K562 (cell line): ENCODE results near the gene IMPA2. TPM values are rescaled to one million over a fixed set of nuclear protein-coding genes. Genes with fewer than 3 reads are reported as not detected.

Experiments
- ATAC-seq: fragments of 200-7000 bp; cut with Tn5 transposase; 3 replicates; pipeline ENCODE4 v1.9.1; 2020; ENCODE audit warnings: moderate library complexity
- BruUV-seq: library from RNA; stranded (reverse); fragments of 400-500 nt; replicated peaks from 2 replicates; lab custom pipeline; 2021; lab: Mats Ljungman, UMichigan
- CTCF ChIA-PET: fragments of 300-600 bp; formaldehyde crosslinking; extraction: SDS; loops from one replicate; lab custom pipeline; 2021; ENCODE audit warnings: low intra/inter-chr PET ratio; lab: Yijun Ruan, JAX
- POLR2A ChIA-PET: fragments of 300-600, 350-650 bp; sonication (Branson Sonifier 250); formaldehyde crosslinking; extraction: SDS; loops from one replicate; lab custom pipeline; 2021; ENCODE audit warnings: antibody characterized with exemption, inconsistent platforms; lab: Yijun Ruan, JAX
- DNase-seq, 4 experiments: peaks; one replicate each; pipeline versions ENCODE4 v3.0.0 to v3.0.0-alpha.2; 2011 to 2018; ENCODE audit warnings: low spot score in 3 of 4, mixed read lengths in 3 of 4; ENCODE audit errors: extremely low read depth in 1 of 4
- FAIRE-seq: peaks from 2 replicates; lab custom pipeline; 2011; peaks lifted over from hg19 to GRCh38; lab: Jason Lieb, UNC
- H2AFZ ChIP-seq: 2 replicates; pipeline ENCODE4 v1.6.0; 2011; ENCODE audit warnings: low read depth, low read length, control low read depth, inconsistent platforms
- H3K27ac ChIP-seq: fragments of 200-600 bp; 3 replicates; pipeline ENCODE4 v1.8.0; 2011; ENCODE audit warnings: low read depth, mild to moderate bottlenecking, control low read depth, inconsistent platforms, low read length, moderate library complexity, mixed read lengths; ENCODE audit errors: extremely low read depth
- H3K27me3 ChIP-seq, 2 experiments: fragments of 300-600 bp in 1 of 2; 2 replicates in 1 of 2; 3 replicates in 1 of 2; pipeline versions ENCODE4 v1.6.0 to v1.8.0; 2011; ENCODE audit warnings: inconsistent platforms in 2 of 2, low read length in 2 of 2, mild to moderate bottlenecking in 1 of 2, mixed read lengths in 1 of 2, moderate library complexity in 1 of 2; ENCODE audit not compliant: control insufficient read depth in 2 of 2, insufficient read depth in 2 of 2
- H3K36me3 ChIP-seq: fragments of 300-600 bp; 3 replicates; pipeline ENCODE4 v1.8.0; 2011; ENCODE audit warnings: mild to moderate bottlenecking, low read length, inconsistent platforms; ENCODE audit not compliant: control insufficient read depth, insufficient read depth
- H3K4me1 ChIP-seq, 2 experiments: fragments of 200-600 bp in 1 of 2; replicated peaks in 1 of 2; 2 replicates in 1 of 2; 3 replicates in 1 of 2; pipeline versions ENCODE4 v1.5.1 to v1.8.0; 2011; ENCODE audit warnings: inconsistent platforms in 2 of 2, low read length in 2 of 2, mild to moderate bottlenecking in 1 of 2, mixed read lengths in 1 of 2, moderate library complexity in 1 of 2; ENCODE audit not compliant: control insufficient read depth in 2 of 2, insufficient read depth in 2 of 2
- H3K4me2 ChIP-seq: 2 replicates; pipeline ENCODE4 v1.6.1; 2011; ENCODE audit warnings: low read length, control low read depth, inconsistent platforms, mixed read lengths; ENCODE audit not compliant: insufficient read depth
- H3K4me3 ChIP-seq: fragments of 200-600 bp; sonication (generic), shearing (Covaris generic); 2 replicates; pipeline ENCODE4 v1.5.1; 2016; ENCODE audit warnings: control low read depth, inconsistent platforms
- H3K79me2 ChIP-seq: fragments of 200-600 bp; 3 replicates; pipeline ENCODE4 v1.8.0; 2011; ENCODE audit warnings: low read length, inconsistent platforms; ENCODE audit not compliant: control insufficient read depth, insufficient read depth
- H3K9ac ChIP-seq, 2 experiments: 2 replicates each; pipeline versions ENCODE4 v1.6.0 to v1.6.1; 2011; ENCODE audit warnings: low read depth in 2 of 2, low read length in 2 of 2, control low read depth in 1 of 2, inconsistent platforms in 1 of 2, mild to moderate bottlenecking in 1 of 2, mixed read lengths in 1 of 2; ENCODE audit not compliant: insufficient read depth in 1 of 2
- H3K9me1 ChIP-seq: one replicate; pipeline ENCODE4 v1.6.0; 2011; ENCODE audit warnings: inconsistent platforms, mild to moderate bottlenecking, low read length, moderate library complexity; ENCODE audit not compliant: control insufficient read depth, insufficient read depth
- H3K9me3 ChIP-seq: replicated peaks from 2 replicates; pipeline ENCODE4 v1.5.1; 2011; ENCODE audit warnings: low read depth, low read length, inconsistent platforms; ENCODE audit not compliant: control insufficient read depth, insufficient read depth
- H4K20me1 ChIP-seq: replicated peaks from 2 replicates; pipeline ENCODE4 v1.6.1; 2011; ENCODE audit warnings: low read length, inconsistent platforms, mixed read lengths; ENCODE audit not compliant: control insufficient read depth, insufficient read depth
- BCL6 ChIP-seq: fragments of 250-450 bp; sonication (Bioruptor Pico); IDR thresholded peaks from 2 replicates; pipeline ENCODE4 v1.4.0; 2020
- THRB ChIP-seq: fragments of 450-650 bp; formaldehyde crosslinking; conservative IDR thresholded peaks from 2 replicates; pipeline ENCODE4 v1.4.0; 2022; ENCODE audit warnings: mild to moderate bottlenecking, missing genetic modification characterization
- WGBS: fragments of 100-300 bp; shearing (Covaris generic); methylation state at CpG from one replicate; pipeline ENCODE4 v1.1.6; 2016; ENCODE audit warnings: low coverage, mixed read lengths; ENCODE audit not compliant: insufficient coverage; ENCODE audit errors: missing lambda C conversion rate; 5-methylcytosine and 5-hydroxymethylcytosine counted together
- in situ Hi-C: fragments of 300-500 bp; cut with MboI; formaldehyde crosslinking; loops from 4 replicates; pipeline ENCODE4 v1.15.0; 2018; ENCODE audit warnings: inconsistent platforms, mixed read lengths
- intact Hi-C: fragments of 100-400 bp; cut with micrococcal nuclease; formaldehyde crosslinking; loops from 2 replicates; pipeline ENCODE4 v1.14.2; 2022
- polyA plus RNA-seq, 8 experiments: library from polyadenylated mRNA; depleted of rRNA in 4 of 8; stranded (reverse) in 5 of 8; unstranded in 3 of 8; fragments of >200 nt; fragmentation: Nextera tagmentation in 2 of 8; fragmentation: Illumina TruSeq in 1 of 8; extraction: Ambion mirVana in 2 of 8; extraction: Trizol in 1 of 8; gene quantifications; 2 replicates each; pipeline versions ENCODE4 v1.2.1 to v1.2.3, GENCODE V29; 2011 to 2014; ENCODE audit warnings: inconsistent platforms in 1 of 8, missing spikeins in 1 of 8
- total RNA-seq, 7 experiments: library from RNA; depleted of rRNA in 6 of 7; stranded (reverse); fragments of >200 nt in 6 of 7; fragmentation: Illumina TruSeq in 2 of 7; extraction: Trizol in 2 of 7; gene quantifications; 2 replicates each; pipeline versions ENCODE4 v1.2.1 to v1.2.3, GENCODE V29; 2011 to 2021; ENCODE audit warnings: low replicate concordance in 1 of 7
- TF ChIP-seq, protein P1 (sequence below): sonication (generic); formaldehyde crosslinking; IDR thresholded peaks from 2 replicates; pipeline ENCODE4 v1.8.1; 2022; ENCODE audit warnings: missing genetic modification reagents

IMPA2 gene
- total and polyA plus RNA-seq, 9 of the 15 experiments (the other 6 are each of a cell fraction or from before 2014, with no cell fraction given) = 0.62 to 11.3 (median 5.7) TPM

DNA sequence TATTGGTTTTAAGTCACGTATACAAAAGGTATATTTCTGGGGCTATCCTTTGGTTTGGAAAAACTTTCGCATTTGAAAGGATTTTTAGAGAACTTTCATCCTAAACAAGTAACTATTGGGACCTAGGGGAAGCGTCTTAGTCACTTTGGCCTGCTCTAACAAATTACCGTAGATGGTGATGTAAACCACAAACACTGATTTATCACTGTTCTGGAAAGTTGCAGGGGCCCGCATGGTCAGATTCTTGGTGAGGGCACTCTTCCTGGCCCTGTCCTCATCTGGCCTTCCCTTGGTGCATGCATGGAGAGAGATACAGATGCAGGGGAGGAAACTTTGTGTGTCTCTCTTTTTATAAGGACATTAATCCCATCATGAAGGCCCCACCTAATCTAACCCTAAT is 63.3 kb downstream of the IMPA2 start:
- Histone ChIP-seq H3K9me1 (no peaks in the 10 kb centered on the region), H3K4me3 (no peak overlapping the region), H3K9ac (no peak overlapping the region), H2AFZ (no peak overlapping the region), H3K4me2 (no peak overlapping the region), H3K27me3 (peaks cover 2 to 24% of the 10 kb centered on the region in 2 experiments; a peak in 4 of 5 replicates), H3K36me3 (no peaks in the 10 kb centered on the region), H3K4me1 (peaks cover 0 to 5% of the 10 kb centered on the region in 2 experiments; a peak in 2 of 5 replicates), H3K9me3 (no peaks in the 10 kb centered on the region), H3K79me2 (no peaks in the 10 kb centered on the region), H4K20me1 (no peaks in the 10 kb centered on the region; the same call in 1 of the 2 replicates), H3K27ac (no peak overlapping the region)
- in situ Hi-C loops (loop anchor here (5.0 kb wide), 1 partner anchor 312 kb away; no protein-coding TSS in a partner anchor), intact Hi-C loops (no loop called here)
- DNase-seq = no peak
- POLR2A ChIA-PET = interaction anchor here (0.9 kb wide), 1 partner anchor 8 kb away, joined by 4 read pairs; no protein-coding TSS in a partner anchor
- BruUV-seq = no TSS peak
- CTCF ChIA-PET = no interaction called here
- no peak for FAIRE-seq
- WGBS = 3% methylated on average over 5 of the region's 5 CpGs
- no peak for ATAC-seq
- TF ChIP-seq, protein P1, sequence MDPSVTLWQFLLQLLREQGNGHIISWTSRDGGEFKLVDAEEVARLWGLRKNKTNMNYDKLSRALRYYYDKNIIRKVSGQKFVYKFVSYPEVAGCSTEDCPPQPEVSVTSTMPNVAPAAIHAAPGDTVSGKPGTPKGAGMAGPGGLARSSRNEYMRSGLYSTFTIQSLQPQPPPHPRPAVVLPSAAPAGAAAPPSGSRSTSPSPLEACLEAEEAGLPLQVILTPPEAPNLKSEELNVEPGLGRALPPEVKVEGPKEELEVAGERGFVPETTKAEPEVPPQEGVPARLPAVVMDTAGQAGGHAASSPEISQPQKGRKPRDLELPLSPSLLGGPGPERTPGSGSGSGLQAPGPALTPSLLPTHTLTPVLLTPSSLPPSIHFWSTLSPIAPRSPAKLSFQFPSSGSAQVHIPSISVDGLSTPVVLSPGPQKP (CRISPR knock-in tag) = no peak
- TF ChIP-seq BCL6 (no peak), THRB (no peak)
